ENCODE results near the gene ARHGEF28.

Gene ARHGEF28

DNA sequence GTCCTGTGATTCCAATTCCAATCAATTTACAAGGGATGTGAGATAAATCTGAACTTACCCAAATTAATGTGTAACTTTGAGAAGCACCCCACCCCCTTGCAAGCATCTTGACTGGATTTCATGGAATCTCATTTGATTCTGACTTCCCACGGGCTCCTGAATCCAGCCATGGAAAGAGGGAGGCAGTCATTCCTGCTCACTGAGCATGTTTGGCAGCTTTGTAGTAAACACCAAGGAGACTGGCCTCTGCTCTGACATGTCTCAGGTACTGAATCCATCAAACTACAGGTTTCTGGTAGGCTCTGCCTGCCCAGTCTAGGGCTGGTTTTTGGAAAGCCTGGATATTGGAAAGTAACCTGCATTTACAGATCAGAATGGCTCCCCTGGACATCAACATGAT, 357.6 kb downstream of the ARHGEF28 start:
- H3K27me3 ChIP-seq (replicated peaks; ENCODE audit: insufficient read depth, low read length): no peaks in the 10 kb centered on the region
- H3K4me2 ChIP-seq (ENCODE audit: low read depth, low read length): no peak overlapping the region
- no peak overlapping the region for H3K27ac ChIP-seq (ENCODE audit: low read length)
- no peaks in the 10 kb centered on the region for H3K9me2 ChIP-seq (replicated peaks; ENCODE audit: insufficient read depth, low read length)
- no peak overlapping the region for H3K9ac ChIP-seq (ENCODE audit: low read length)
- H3K4me3 ChIP-seq (ENCODE audit: low read length): no peak overlapping the region
- no peaks in the 10 kb centered on the region for H3K36me3 ChIP-seq (replicated peaks; ENCODE audit: insufficient read depth, low read length)
- H4K20me1 ChIP-seq (ENCODE audit: insufficient read depth, low read length): no peaks in the 10 kb centered on the region
- H3K9me3 ChIP-seq (replicated peaks; ENCODE audit: insufficient read depth, low read length): no peaks in the 10 kb centered on the region
- H2AFZ ChIP-seq (ENCODE audit: low read length): no peak overlapping the region
- H3K79me2 ChIP-seq (ENCODE audit: low read length): no peaks in the 10 kb centered on the region
- TF ChIP-seq, protein P1, sequence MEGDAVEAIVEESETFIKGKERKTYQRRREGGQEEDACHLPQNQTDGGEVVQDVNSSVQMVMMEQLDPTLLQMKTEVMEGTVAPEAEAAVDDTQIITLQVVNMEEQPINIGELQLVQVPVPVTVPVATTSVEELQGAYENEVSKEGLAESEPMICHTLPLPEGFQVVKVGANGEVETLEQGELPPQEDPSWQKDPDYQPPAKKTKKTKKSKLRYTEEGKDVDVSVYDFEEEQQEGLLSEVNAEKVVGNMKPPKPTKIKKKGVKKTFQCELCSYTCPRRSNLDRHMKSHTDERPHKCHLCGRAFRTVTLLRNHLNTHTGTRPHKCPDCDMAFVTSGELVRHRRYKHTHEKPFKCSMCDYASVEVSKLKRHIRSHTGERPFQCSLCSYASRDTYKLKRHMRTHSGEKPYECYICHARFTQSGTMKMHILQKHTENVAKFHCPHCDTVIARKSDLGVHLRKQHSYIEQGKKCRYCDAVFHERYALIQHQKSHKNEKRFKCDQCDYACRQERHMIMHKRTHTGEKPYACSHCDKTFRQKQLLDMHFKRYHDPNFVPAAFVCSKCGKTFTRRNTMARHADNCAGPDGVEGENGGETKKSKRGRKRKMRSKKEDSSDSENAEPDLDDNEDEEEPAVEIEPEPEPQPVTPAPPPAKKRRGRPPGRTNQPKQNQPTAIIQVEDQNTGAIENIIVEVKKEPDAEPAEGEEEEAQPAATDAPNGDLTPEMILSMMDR (IDR thresholded peaks at IDR 0.05; ENCODE audit: low read length): no peak
- TF ChIP-seq EZH2phosphoT487 (IDR thresholded peaks at IDR 0.05; ENCODE audit: low read length): no peak
- no peak for TF ChIP-seq EZH2 (optimal IDR thresholded peaks at IDR 0.05; ENCODE audit: low read depth, low read length)
- no peaks in the 10 kb centered on the region for H3F3A ChIP-seq (ENCODE audit: insufficient read depth, low read length)
- DNase-seq: no peak
- H3K4me1 ChIP-seq (ENCODE audit: low read length): no peaks in the 10 kb centered on the region

- H3K4me1 ChIP-seq (ENCODE audit: low read length): no peaks in the 10 kb centered on the region
- no peak overlapping the region for H3K27ac ChIP-seq (ENCODE audit: low read length)
- no peaks in the 10 kb centered on the region for H3K36me3 ChIP-seq (replicated peaks; ENCODE audit: insufficient read depth, low read length)
- no peaks in the 10 kb centered on the region for H3K9me2 ChIP-seq (replicated peaks; ENCODE audit: insufficient read depth, low read length)
- no peaks in the 10 kb centered on the region for H3F3A ChIP-seq (ENCODE audit: insufficient read depth, low read length)
- no peaks in the 10 kb centered on the region for H4K20me1 ChIP-seq (ENCODE audit: insufficient read depth, low read length)
- H2AFZ ChIP-seq (ENCODE audit: low read length): no peak overlapping the region
- H3K4me2 ChIP-seq (ENCODE audit: low read depth, low read length): no peak overlapping the region
- H3K9ac ChIP-seq (ENCODE audit: low read length): no peak overlapping the region
- TF ChIP-seq, protein P1 (IDR thresholded peaks at IDR 0.05; ENCODE audit: low read length): no peak
- TF ChIP-seq EZH2phosphoT487 (IDR thresholded peaks at IDR 0.05; ENCODE audit: low read length) (no peak), EZH2 (optimal IDR thresholded peaks at IDR 0.05; ENCODE audit: low read depth, low read length) (no peak)
- H3K9me3 ChIP-seq (replicated peaks; ENCODE audit: insufficient read depth, low read length): no peaks in the 10 kb centered on the region
- no peaks in the 10 kb centered on the region for H3K27me3 ChIP-seq (replicated peaks; ENCODE audit: insufficient read depth, low read length)
- no peak overlapping the region for H3K4me3 ChIP-seq (ENCODE audit: low read length)
- H3K79me2 ChIP-seq (ENCODE audit: low read length): no peaks in the 10 kb centered on the region
- DNase-seq: no peak
Observed at GRCh38 chr5:73985145-73985544, 359.1 kb downstream of the ARHGEF28 start.

DNA sequence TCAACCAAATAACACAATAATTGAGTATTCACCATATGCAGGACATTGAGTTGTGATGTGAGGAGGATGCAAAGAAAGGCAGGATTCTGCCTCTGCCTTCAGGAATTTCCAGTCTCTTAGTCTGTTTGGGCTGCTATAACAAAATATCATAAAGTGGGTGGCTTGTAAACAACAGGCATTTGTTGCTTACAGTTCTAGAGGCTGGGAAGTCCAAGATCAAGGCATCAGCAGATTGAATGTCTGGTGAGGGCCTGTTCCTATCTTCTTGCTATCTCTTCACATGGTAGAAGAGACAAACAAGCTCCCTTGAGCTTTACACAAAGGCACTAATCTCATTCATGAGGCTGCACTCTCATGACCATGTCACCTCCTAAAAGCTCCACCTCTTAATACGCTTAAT, 360.7 kb downstream of the ARHGEF28 start:
- H3K9ac ChIP-seq (ENCODE audit: low read length): no peak overlapping the region
- H3K9me2 ChIP-seq (replicated peaks; ENCODE audit: insufficient read depth, low read length): no peaks in the 10 kb centered on the region
- no peaks in the 10 kb centered on the region for H4K20me1 ChIP-seq (ENCODE audit: insufficient read depth, low read length)
- H3K27ac ChIP-seq (ENCODE audit: low read length): no peak overlapping the region
- no peaks in the 10 kb centered on the region for H3K9me3 ChIP-seq (replicated peaks; ENCODE audit: insufficient read depth, low read length)
- H3F3A ChIP-seq (ENCODE audit: insufficient read depth, low read length): no peaks in the 10 kb centered on the region
- no peak overlapping the region for H3K4me3 ChIP-seq (ENCODE audit: low read length)
- no peaks in the 10 kb centered on the region for H3K27me3 ChIP-seq (replicated peaks; ENCODE audit: insufficient read depth, low read length)
- H3K4me2 ChIP-seq (ENCODE audit: low read depth, low read length): no peak overlapping the region
- DNase-seq: no peak
- H3K4me1 ChIP-seq (ENCODE audit: low read length): no peaks in the 10 kb centered on the region
- H3K36me3 ChIP-seq (replicated peaks; ENCODE audit: insufficient read depth, low read length): no peaks in the 10 kb centered on the region
- TF ChIP-seq, protein P1 (IDR thresholded peaks at IDR 0.05; ENCODE audit: low read length): no peak
- TF ChIP-seq EZH2 (optimal IDR thresholded peaks at IDR 0.05; ENCODE audit: low read depth, low read length): no peak
- no peak for TF ChIP-seq EZH2phosphoT487 (IDR thresholded peaks at IDR 0.05; ENCODE audit: low read length)
- H2AFZ ChIP-seq (ENCODE audit: low read length): no peak overlapping the region
- no peaks in the 10 kb centered on the region for H3K79me2 ChIP-seq (ENCODE audit: low read length)
